Lower leg skin (tissue), 4 donors: Measurements from ENCODE around the gene PTPN2. TPM values are rescaled to one million over a fixed set of nuclear protein-coding genes. Genes with fewer than 3 reads are reported as not detected.

Experiments used
- DNase-seq, 2 donors: peaks; one replicate each; pipeline ENCODE4 v3.0.0-alpha.2; 2019; ENCODE audit warnings: low spot score in 2 of 2
- H3K4me3 ChIP-seq: fragments of 200-600 bp; sonication (generic); 2 replicates; pipeline ENCODE4 v1.5.1; 2017; ENCODE audit warnings: mild to moderate bottlenecking, low read depth; ENCODE audit not compliant: poor library complexity, severe bottlenecking
- CTCF ChIP-seq, 3 donors: fragments of 450-650 bp; IDR thresholded peaks; one replicate each; pipeline ENCODE4 v1.5.1; 2016; ENCODE audit warnings: antibody characterized with exemption in 3 of 3, mild to moderate bottlenecking in 3 of 3, moderate library complexity in 2 of 3
- POLR2A ChIP-seq, 2 donors: fragments of 450-650 bp; IDR thresholded peaks; one replicate each; pipeline ENCODE4 v1.6.1; 2016 to 2017; ENCODE audit warnings: antibody characterized with exemption in 2 of 2, mild to moderate bottlenecking in 1 of 2, moderate library complexity in 1 of 2
- WGBS, 2 donors: methylation state at CpG; one replicate each; pipeline ENCODE4 v1.1.5; 2018; 5-methylcytosine and 5-hydroxymethylcytosine counted together
- intact Hi-C: fragments of 100-400 bp; cut with DNase I; formaldehyde crosslinking; loops from one replicate; pipeline ENCODE4 v1.15.0; 2023; ENCODE audit warnings: low total_unique reads
- total RNA-seq, 4 donors: library from RNA; depleted of rRNA; stranded (reverse); fragments of >200 nt; gene quantifications; one replicate each; pipeline ENCODE4 v1.1.0, GENCODE V29; 2016

The PTPN2 gene
- total RNA-seq, 4 donors from 2014 or later: 26.0 to 53.2 (median 40.4) TPM

DNA sequence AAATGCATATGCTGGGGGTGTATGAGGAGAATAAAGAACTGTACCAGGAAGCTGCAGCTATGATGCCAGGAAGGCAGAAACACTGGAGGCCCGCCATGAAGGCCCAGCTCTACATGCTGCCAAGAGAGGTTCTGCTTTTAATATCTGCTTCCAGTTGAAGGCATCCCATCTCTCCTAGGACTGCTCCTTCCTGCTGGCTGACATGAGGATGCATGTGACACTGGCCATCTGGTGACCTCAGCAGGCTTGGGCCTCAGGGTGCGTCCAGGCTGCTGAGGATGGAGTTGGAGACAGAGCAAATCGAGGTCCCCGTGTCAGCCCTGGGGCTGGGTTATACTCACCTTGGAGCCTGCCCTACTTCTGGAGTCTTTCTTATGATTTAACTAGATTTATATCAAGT, 132.1 kb downstream of the PTPN2 start:
- WGBS, 2 donors: 65 to 74% methylated on average over 4 of the region's 4 CpGs
- no peak overlapping the region for H3K4me3 ChIP-seq
- TF ChIP-seq POLR2A (IDR thresholded peaks at IDR 0.05): no peak
- no peak for TF ChIP-seq CTCF (IDR thresholded peaks at IDR 0.05)
- no peak for DNase-seq
- intact Hi-C loops: no loop called here

DNA sequence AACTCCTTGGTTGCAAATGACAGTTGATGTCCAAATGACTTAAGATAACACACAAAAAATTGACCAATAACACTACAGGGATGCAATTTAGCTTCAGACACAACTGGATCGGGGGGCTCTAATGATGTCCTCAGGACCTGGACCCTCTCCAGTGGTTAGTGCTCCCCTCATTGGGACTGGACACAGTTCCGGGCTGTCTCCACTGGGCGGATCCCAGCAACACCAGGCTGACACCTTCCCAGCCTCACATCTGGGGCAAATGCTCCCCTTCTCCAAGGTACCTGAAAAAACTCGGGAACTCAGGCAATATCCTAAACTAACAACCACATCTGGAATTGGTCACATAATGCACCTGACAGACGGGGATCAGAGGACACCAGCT, 132.5 kb downstream of the PTPN2 start:
- no peak for TF ChIP-seq CTCF (IDR thresholded peaks at IDR 0.05)
- TF ChIP-seq POLR2A (IDR thresholded peaks at IDR 0.05): no peak

GRCh38 chr18:12750715-12751502, 133.1 kb downstream of the PTPN2 start:
- intact Hi-C loops: no loop called here
- H3K4me3 ChIP-seq: no peak overlapping the region
- peak in 1 of 2 donors; percentile 60 for DNase-seq
- TF ChIP-seq POLR2A (IDR thresholded peaks at IDR 0.05): no peak
- no peak for TF ChIP-seq CTCF (IDR thresholded peaks at IDR 0.05)
- 84 to 89% methylated on average over 13 to 18 of the region's 18 CpGs for WGBS, 2 donors

More for the DNA sequence above, 132.5 kb downstream of the PTPN2 start:
- peak in 1 of 2 donors; percentile 75 for DNase-seq
- intact Hi-C loops: no loop called here
- H3K4me3 ChIP-seq: no peak overlapping the region
- WGBS, 2 donors: 72 to 91% methylated on average over 5 of the region's 5 CpGs

DNA sequence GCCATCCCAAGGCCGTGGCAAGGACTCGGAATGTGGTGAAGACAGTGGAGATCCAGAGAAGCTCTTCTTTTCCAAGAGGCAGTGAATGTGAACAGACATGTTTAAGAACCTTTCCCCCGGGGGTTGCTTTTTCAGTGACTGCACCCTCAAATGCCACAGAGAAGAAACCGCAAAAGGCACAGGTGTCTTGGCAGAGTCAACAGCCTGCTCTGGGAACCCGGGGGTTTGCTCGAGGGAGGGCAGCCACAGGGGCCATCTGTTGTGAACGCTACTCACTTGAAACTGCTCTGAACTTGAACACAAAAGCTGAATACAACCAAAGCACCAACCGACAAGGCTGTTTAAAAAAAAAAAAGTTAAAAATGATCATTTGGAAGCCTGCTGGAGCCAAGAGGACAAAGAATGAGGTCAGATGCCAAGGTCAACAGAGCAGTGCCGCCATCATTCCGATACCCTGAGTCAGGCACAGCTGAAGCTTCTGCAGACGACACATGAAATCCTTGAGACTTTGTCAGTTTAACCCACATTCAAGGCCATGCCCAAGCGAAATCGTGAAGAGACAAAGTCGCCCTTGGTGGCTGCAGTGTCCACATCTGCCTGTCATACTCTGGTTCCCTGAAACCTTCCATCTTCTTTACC, 133.8 kb downstream of the PTPN2 start:
- no peak for TF ChIP-seq POLR2A (IDR thresholded peaks at IDR 0.05)
- TF ChIP-seq CTCF (IDR thresholded peaks at IDR 0.05): no peak
- WGBS, 2 donors: 48 to 62% methylated on average over 14 of the region's 14 CpGs

GRCh38 chr18:12749121-12749520, 134.9 kb downstream of the PTPN2 start:
- TF ChIP-seq POLR2A (IDR thresholded peaks at IDR 0.05) (no peak), CTCF (IDR thresholded peaks at IDR 0.05) (no peak)
- WGBS, 2 donors: 77 to 78% methylated on average over 13 of the region's 13 CpGs
- peak in 1 of 2 donors; percentile 64 for DNase-seq
- no peak overlapping the region for H3K4me3 ChIP-seq
- intact Hi-C loops: no loop called here

More for the DNA sequence above, 133.8 kb downstream of the PTPN2 start:
- no peak overlapping the region for H3K4me3 ChIP-seq
- intact Hi-C loops: no loop called here
- peak in 1 of 2 donors; percentile 34 for DNase-seq
